HG02759 (cell line): ENCODE measurements around the gene DLGAP1.
"Not testable (repeated sequence)": the region's sequence is repeated elsewhere in the genome, so short reads cannot be mapped to it uniquely, and the experiment has no call there.

ENCODE experiments used
- ATAC-seq: cut with Tn5 transposase; IDR thresholded peaks from one replicate; pipeline ENCODE4 v1.9.1; 2021; ENCODE audit warnings: mild to moderate bottlenecking, moderate library complexity; ENCODE audit not compliant: unreplicated experiment

DLGAP1 gene

GRCh38 chr18:3494569-3494968 is 960.5 kb downstream of the DLGAP1 start:
- ATAC-seq = no peak

GRCh38 chr18:3494245-3494526 is 960.9 kb downstream of the DLGAP1 start:
- ATAC-seq = no peak

- ATAC-seq = no peak
Measured at GRCh38 chr18:3493501-3494244, 961.4 kb downstream of the DLGAP1 start.

- ATAC-seq = no peak
Measured at GRCh38 chr18:3492721-3493120, 962.4 kb downstream of the DLGAP1 start.

GRCh38 chr18:3491981-3492555 is 963.0 kb downstream of the DLGAP1 start:
- no peak for ATAC-seq

- ATAC-seq = no peak
Measured at GRCh38 chr18:3489462-3489861, 965.6 kb downstream of the DLGAP1 start.

- ATAC-seq = no peak
Measured at GRCh38 chr18:3486512-3486911, 968.6 kb downstream of the DLGAP1 start.

GRCh38 chr18:3485153-3486149 is 969.7 kb downstream of the DLGAP1 start:
- peak; percentile 68 for ATAC-seq

GRCh38 chr18:3482258-3482657 is 972.8 kb downstream of the DLGAP1 start:
- ATAC-seq = no peak

GRCh38 chr18:3481696-3482210 is 973.4 kb downstream of the DLGAP1 start:
- ATAC-seq = peak; percentile 64

GRCh38 chr18:3480827-3481573 is 974.1 kb downstream of the DLGAP1 start:
- no peak for ATAC-seq

- no peak for ATAC-seq
Measured at GRCh38 chr18:3479978-3480509, 975.1 kb downstream of the DLGAP1 start.

- ATAC-seq = no peak
Measured at GRCh38 chr18:3478262-3478978, 976.7 kb downstream of the DLGAP1 start.

- peak; percentile 96 for ATAC-seq
Measured at GRCh38 chr18:3472681-3473544, 982.2 kb downstream of the DLGAP1 start.

- ATAC-seq = not testable (repeated sequence)
Measured at GRCh38 chr18:3472121-3472520, 983.0 kb downstream of the DLGAP1 start.

GRCh38 chr18:3471141-3471648 is 983.9 kb downstream of the DLGAP1 start:
- no peak for ATAC-seq

- ATAC-seq = no peak
Measured at GRCh38 chr18:3468833-3469232, 986.3 kb downstream of the DLGAP1 start.

- ATAC-seq = no peak
Measured at GRCh38 chr18:3468066-3468705, 986.9 kb downstream of the DLGAP1 start.
